HTR-8/SVneo (cell line): Measurements from ENCODE around the gene ITGB5.
A peak's percentile ranks its signal among the peaks of the same experiment; 100 is the strongest.

Experiments used
- DNase-seq: peaks from one replicate; pipeline ENCODE4 v3.0.0; 2011; ENCODE audit warnings: low spot score, mixed read lengths; ENCODE audit not compliant: insufficient read length
- FAIRE-seq: peaks from 2 replicates; lab custom pipeline; 2011; peaks lifted over from hg19 to GRCh38; lab: Jason Lieb, UNC

ITGB5 gene

DNA sequence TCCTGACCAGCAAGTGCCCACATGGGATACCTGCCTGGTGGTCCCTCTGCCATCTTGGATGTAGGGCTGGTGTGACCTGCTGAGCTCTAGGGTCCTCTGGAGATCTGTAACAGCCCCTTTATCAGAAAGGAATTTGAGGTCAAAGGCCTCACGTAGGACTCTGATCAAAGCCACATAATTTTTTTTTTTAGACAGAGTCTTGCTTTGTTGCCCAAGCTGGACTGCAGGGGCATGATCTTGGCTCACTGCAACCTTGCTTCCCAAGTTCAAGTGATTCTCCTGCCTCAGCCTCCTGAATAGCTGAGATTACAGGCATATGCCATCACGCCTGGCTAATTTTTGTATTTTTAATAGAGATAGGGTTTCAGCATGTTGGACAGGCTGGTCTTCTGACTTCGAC is 9.5 kb downstream of the ITGB5 start:
- DNase-seq = no peak
- FAIRE-seq = no peak

DNA sequence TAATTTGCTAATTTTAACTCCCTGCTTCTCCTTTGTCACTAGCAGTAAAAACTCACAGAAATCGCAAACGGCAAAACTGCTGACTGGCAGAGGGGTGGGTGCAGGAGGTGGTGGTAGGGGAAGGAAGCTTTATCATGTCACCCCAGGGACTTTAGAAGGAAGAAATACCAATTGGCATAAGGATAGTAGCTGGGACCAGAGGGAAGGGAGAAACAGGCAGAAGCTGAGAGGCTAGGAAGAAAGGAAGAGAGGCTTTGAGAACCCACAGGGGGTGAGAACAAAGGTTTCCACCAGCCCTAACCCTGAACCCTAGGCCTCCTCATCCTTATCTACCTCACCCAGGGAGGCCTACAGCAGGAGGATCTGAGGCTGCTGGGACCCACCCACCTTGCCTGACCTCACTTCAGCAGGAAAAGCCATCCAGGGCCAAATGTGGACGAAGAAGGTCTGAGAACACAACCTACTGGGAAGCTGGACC is 10.7 kb downstream of the ITGB5 start:
- FAIRE-seq = no peak
- no peak for DNase-seq

DNA sequence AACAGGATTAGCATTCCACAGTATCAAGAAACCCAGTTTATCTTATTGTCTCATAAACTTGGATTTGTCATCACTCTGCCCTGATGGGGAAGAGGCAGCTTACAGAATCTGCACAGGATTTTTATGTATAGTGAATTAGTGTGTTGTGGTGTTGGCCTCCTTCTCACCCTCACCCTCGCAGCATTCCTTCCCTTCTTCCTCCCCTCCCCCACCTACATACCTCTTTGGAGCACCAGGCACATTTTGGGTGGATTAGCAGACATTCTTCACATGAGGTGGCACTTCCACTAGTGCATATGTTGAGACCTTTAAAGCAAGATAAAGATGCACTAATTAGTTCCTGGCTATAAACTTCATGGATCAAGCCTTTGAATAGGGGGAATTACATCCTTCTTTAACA is 13.9 kb downstream of the ITGB5 start:
- FAIRE-seq = no peak
- DNase-seq = no peak

DNA sequence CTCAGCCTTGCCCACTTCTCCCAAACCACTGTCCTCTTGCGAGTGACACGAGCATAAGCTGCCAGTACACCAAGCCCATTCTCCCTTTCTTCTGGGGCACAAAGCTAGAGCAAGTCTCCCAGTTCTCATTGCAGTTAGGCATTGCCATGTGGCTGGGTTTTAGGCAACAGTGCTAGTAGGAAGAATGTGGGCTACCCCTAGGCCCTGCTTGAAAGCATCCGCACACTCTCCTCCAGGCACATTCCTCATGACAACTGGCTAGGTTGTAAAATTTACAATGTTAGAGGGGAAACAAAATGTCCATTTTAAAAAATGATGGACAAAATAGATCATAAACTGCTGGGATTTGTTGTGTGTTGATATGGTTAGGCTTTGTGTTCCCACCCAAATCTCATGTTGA is 19.7 kb downstream of the ITGB5 start:
- DNase-seq (no peak), FAIRE-seq (no peak)

DNA sequence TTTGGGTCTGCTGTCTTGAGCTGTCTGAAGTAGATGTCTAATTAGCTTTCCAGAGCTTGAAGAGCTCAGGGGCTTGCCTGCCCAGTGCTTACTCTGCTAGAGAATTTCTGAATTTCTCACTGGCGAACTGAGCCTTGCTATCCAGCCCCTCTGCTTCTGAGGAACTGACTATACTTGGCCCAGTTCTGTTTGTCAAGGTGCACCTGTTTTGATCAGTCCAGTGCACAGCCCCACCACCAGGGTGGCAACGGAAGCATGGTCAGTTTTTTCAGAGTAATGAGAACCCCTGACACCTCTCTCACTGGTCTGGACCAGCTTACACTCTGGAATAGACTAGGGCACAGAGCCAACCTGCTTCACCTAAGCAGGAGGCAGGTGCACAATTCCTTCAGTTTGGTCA is 25.2 kb downstream of the ITGB5 start:
- FAIRE-seq = no peak
- no peak for DNase-seq

DNA sequence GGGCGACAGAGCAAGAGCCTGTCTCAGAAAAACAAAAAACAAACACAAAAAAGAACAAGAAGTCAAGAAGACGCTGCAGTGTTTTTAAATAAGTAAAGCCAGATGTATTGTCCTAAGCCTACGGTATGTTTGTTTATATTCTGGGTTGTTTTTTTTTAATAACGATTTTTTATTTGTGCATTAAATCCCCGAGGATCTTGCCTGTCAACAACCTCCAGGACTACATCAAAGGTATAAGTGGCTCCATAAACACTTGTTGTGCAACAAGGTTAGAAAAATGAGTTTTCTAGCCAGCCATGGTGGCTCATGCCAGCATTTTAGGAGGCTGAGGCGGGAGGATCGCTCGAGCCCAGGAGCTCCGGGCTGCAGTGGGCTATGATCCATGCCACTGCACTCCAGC is 26.1 kb downstream of the ITGB5 start:
- DNase-seq = no peak
- FAIRE-seq = no peak

DNA sequence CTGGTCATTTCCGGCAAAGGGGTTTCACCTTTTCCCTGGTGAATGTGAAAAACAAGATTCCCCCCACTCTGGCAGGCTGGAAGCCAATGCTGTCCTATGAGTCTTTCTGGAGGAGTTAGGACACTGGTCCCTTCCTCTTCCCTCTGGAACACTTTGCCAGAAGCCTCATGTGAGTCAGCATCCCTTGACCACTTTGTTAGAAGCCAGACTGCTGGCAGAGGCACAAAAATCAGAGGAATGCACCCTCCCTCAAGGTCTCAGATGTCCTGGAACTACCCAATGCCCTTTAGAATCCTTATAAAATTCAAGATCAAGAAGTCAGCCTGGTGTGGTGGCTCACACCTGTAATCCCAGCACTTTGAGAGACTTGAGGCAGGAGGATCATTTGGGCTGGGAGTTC is 26.6 kb downstream of the ITGB5 start:
- DNase-seq (peak; percentile 86), FAIRE-seq (no peak)

DNA sequence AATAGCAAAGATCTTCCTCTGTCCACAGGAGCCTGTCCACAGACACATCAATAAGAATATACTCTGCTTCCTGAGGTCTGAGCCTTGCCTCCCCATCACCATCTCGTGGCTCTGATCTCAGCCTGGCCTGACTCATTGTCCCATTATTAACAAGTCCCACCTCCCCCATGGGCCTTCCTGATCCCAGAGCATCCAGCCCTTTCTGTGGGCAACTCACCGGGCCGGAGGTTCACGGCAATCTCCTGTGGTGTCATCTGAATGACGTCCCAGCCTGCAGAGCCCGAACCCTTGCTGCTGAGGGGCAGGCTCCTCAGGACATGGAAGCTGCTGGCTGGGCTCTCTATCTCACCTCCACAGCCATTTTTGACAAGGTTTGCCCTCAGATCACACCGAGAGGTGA is 28.1 kb downstream of the ITGB5 start:
- no peak for FAIRE-seq
- DNase-seq = no peak

DNA sequence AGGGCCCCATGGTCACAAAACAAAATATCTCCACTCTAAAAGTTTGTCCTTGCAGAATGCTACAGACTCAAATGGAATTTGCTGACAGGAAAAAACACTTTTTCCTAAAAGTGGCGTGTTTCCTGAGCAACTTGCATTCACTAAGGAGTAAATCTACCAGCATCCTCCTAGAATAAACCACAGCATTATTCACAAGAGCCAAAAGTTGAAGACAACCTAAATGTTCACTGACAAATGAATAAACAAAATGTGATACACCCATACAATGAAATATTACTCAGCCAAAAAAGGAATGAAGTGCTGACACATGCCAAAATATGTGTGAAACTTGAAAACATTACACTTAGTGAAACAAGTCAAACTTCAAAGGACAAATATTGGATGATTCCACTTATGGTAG is 28.9 kb downstream of the ITGB5 start:
- DNase-seq = no peak
- FAIRE-seq = no peak

DNA sequence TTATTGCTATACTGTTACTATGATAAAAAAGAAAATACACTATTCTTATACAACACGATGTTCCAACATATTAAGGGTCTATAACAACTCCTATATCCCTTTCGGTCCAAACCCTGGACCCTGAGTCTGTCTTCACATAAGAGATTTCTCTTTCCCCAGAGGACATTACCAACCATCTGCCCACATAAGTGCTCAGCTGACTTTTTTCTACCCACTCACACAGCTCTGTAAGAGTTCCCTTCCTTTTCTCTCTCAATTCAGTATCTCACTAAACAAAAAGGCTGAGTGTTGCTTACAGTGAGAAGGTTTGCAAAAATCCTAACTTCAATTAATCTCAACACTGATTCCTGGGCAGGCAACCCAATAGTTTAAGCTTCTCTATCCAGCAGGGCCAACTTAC is 30.5 kb downstream of the ITGB5 start:
- no peak for FAIRE-seq
- no peak for DNase-seq

DNA sequence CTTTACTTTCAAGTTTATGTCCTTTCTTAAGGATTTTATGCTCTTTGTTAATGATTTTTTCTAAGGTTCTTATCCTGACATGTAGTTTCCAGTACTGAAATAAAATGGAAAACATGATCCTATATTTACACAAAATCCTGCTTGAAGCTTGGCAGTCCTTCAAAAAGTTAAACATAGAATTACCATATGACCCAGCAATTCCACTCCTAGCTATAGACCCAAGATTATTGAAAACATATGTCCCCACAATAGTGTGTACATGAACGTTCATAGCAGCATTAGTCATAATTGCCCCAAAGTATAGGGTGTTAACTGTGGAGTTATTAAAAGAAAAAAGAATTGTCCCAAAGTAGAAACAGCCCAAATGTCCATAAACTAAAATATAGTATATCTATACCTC is 33.2 kb downstream of the ITGB5 start:
- no peak for DNase-seq
- no peak for FAIRE-seq

DNA sequence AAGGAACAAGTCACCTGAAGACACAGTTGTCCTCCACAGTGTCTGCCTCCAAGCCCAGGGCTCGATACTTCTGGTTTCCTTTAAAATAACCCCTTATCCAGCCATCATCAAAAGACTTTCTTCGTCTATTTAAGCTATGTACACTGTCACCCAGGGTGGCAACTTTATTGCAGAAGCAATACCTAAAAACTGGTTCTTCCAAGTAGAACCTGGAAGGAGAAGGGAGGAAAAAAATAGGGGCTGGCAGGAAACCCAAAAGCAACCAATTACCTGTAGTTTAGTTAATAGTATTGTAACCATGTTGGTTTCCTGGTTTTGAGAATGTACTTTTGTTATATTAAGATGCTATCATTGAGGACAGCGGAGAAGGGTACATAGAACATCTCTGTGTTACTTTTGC is 33.7 kb downstream of the ITGB5 start:
- DNase-seq = no peak
- no peak for FAIRE-seq

DNA sequence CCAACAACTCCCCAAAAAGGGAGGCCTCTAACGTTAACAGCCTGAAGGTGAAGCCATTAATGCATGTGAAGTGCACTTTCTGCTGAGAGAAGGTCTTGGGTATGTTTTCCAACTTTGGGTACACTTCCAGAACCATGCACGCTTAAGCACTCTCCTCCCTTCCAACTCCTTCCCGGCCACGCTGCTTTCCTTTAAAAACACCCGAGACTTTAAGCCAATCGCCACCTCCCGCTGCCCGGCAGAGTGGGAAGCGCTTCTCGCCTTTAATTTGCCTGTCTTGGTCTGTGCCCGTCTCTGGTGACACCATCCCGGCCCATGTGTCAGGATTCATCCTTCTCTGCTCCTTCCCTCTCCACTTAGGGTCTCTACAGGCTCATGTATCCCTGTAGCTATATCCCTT is 35.3 kb downstream of the ITGB5 start:
- DNase-seq = no peak
- no peak for FAIRE-seq

DNA sequence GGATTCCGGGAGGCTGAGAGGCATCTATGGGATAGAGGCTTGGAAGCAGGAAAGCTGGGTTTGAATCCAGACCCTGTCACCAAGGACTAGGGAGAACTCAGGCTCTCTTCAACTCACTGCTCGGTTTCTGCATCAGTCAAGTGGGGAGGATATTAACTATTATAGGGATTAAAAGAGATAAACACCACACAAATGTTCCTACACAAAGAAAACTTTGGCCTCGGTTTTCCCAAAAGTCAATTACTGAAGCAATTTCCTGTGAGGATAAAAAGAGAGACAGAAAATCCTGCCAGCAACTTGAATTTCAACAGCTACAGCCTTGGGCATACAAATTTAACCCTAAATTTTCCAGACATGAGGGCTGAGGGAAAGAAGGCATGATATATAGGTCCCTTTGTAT is 36.0 kb downstream of the ITGB5 start:
- DNase-seq (no peak), FAIRE-seq (no peak)

DNA sequence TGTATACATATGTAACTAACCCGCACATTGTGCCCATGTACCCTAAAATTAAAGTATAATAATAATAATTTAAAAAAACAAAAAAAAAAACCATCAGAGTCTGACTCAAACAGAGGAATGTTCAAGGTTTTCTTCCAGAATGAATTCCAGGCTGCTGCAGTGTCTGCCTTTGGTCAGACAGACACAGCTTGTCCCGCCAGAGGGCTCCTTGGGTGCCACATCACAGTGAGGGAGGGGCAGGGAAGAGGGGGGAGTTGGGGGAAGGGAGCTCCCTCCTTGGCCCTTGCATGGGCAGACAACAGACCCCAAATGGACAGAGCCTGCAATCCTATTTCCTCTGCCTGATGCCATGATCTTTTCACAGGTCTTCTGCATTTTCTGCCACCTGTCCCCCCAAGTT is 36.5 kb downstream of the ITGB5 start:
- FAIRE-seq = no peak

DNA sequence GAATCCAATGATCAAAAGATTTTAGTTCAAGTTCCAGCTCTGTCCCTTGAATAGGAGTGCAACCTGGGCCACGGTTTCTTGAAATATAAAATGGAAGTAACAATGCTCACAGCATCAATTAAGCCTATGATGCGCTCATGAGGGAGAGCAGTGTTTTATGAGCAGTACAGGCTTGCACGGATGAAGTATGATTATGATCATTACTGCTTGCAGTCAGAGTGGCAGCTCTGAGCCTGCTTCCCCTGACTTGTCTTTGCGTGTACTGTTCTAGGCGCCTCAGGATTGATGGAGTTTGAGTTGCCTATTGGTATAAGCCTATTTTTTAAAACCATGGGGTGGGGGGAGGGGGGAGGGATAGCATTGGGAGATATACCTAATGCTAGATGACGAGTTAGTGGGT is 37.0 kb downstream of the ITGB5 start:
- FAIRE-seq = peak; percentile 4
- DNase-seq = no peak

More for the DNA sequence above, 36.5 kb downstream of the ITGB5 start:
- no peak for DNase-seq

DNA sequence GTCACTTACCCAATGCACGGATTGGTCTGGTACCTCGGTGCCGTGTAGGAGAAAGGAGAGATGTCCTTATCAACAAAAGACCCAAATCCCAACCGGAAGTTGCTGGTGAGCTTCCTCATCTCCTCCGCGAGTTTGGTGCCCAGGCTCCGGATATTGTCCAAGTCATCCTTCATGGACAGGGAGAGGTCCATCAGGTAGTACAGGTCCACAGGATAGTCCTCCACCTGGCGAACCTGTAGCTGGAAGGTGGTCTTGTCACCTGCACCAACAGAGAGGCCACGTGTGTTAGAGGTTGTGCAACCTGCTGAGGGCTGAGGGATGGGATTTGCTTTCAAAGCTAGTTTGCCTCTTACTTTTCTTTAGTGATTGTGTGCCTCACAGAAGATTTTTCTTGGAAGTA is 38.9 kb downstream of the ITGB5 start:
- DNase-seq (no peak), FAIRE-seq (no peak)

DNA sequence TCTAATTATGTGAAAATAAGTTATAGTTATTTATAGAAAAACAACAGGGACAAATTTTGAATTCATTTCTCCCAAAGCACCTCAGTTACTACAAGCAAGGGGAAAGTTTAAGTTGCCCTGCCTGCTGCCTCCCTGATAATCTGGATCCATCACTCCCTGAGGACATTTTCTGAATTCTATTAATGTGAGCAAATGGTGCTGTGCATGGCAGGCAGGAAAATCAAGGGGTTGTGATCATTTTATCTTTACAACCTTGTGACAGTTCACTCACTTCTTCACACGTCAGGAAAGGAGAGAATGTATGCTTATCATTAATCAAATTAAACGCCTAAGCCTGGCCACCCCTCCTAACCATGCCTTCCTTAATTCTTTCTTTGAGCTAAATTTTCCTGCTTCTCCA is 39.3 kb downstream of the ITGB5 start:
- FAIRE-seq = no peak
- no peak for DNase-seq

DNA sequence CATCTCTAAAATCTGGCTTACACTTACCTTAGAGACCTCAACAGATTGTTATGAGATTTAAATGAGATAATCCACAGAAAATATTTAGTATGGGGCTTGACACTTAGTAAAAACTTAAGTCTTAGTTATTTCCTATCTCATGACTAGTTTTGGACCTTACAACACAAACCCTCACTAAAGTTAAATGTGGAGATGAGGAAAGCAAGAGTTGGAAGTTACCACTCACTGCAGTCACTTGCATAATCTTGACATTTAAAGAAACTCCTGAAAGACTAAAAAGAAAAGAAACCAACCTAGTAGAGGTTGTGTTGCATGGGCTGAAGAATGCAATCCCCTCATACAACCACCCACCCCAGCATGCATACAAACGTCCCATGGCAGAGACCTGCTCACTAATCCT is 40.1 kb downstream of the ITGB5 start:
- DNase-seq = no peak
- no peak for FAIRE-seq

DNA sequence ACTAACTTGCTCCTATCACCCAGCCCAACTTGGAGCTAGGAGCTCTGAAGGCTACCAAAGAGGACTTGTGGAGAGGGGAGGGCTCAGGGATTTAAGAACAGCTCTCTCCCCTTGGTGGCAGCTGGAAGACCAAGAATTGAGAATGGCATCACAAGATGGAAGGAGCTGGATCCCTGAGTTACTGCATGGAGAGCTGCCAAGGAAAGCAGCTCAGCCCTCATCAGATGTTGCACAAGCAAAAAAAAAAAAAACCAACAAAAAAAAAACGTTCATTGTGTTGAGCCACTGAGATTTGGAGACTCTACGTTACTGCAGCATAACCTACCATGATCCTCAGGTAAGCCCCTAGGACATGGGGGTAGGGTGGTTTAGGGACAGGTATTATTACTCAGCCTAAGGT is 41.0 kb downstream of the ITGB5 start:
- FAIRE-seq = no peak
- DNase-seq = no peak

DNA sequence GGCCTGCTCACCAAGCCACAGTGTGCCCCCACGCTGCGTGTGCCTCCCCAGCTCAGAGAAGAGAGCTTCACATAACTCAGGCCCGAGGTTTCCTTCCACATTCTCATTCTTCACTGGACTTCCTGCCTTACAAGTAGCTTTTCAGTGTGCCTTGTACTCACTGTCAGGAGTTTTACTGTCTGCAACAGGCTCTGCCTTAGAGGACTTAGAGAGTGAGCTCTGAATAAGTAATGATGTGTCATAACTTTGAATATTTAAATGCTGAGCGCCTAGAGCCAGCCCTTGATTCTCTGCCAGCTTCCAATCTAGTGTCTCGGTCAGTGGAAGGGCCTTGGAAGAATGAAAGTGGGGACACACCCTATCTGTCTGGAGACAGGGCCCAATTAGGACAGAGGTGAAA is 41.8 kb downstream of the ITGB5 start:
- no peak for FAIRE-seq
- peak; percentile 32 for DNase-seq

DNA sequence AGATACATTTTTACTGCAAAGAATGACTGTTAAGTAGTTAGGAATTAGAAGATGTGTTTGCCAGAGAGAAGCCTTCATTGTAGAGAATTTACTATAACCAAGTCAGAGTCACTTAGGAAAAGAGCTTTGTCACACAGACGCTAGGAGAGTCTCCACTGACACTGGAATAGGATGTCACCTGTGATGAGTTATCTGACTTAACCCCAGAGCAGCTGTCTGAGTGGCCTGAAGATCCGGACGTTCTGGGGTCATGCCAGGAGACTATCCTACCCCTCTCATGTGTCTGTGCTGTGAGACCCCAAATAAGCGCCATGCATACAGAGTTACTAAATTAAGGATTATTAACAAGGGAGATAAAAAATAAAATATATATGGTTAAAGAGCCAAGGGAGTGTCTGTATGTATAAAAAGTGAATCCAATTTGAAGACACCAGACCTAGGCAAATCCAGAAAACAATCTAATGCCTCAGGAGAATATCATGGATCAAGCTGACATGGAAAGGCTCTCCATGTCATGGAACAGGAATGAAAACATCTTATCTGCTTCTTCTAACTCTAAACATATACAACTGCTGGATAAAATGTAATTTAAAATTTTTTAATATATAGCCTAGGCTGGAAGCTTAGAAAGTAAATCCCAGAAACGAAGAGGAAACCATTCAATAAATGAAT is 43.5 kb downstream of the ITGB5 start:
- DNase-seq = no peak
- no peak for FAIRE-seq

DNA sequence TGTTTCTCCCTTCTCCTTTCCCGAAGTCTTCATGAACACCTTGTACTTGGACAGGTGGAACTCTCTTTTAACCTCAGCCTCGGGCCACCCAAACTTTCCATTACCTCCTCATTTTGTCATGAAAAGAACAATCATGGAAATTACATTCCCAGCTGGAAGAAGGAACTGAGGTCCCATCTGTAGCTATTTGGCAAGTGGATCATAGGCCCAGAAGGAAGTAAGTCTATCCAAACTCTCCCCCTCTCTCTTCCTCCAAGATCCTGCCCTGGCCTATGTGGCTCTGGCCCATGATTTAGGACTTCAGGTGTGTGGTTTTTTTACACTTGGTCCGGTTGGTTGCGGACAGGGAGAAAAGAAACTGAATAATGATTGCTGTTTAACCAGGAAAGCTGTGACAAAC is 44.1 kb downstream of the ITGB5 start:
- no peak for DNase-seq
- FAIRE-seq = no peak
